ENCODE data around the gene HAS3.

The HAS3 gene

DNA sequence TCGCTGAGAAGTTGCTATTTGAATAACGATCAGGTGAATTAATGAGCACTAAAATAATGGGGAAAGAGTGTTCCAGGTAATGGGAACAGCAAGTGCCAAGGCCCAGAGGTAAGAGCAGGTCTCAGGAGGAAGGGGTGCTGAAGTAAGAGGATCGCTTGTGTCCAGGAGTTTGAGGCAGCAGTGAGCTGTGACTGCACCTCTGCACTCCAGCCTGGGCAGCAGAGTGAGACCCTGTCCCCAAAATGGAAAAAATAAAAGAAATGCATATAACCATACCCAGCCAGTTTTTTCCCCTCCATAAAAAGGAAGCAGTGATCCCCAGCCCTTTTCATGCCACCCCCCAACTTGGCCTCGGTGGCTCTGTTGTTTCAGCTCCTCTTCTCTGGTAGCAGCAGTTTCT lies 16.8 kb upstream of the HAS3 start:
- DNase-seq (ENCODE audit: extremely low spot score, insufficient read length, low read depth) (no peak), FAIRE-seq (no peak)

DNA sequence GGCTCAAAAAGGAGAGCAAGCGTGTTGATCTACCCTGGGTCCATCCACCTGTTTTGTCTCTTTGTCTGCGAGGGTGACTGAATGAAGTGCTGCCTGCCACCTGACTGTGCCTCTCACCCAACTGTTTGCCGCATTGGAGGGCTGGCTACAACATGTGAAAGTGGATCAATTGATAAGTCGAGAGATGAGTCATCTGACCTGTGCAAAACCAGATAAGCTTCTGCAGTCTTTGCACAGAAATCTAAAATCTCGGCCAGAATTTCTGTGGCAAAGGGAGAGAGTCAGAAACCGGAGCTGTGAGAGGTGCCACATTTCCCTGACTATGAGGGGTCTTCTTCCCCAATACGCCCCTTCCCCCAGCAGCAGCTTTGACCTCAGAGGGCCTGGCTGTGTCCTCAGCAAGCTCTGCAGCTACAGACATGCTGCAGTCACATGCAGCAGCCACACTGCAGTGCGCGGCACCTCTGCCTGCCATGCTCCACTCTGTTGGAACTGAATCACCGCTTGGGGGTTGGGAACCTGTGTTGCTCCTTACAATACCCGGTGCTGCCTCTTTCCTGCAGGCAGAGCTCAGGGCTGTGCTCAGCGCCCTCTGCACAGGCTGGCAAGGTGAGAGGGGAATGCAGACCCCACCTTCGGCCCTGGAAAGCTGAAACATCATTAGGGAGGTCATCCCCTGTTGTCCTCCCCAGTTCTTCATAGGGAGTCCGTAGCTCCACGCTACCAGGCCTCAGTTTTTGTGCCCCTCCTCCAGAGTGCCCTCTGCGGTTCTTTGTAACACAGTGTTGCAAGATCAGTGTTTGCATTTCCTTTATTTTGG lies 16.2 kb upstream of the HAS3 start:
- FAIRE-seq (no peak), DNase-seq (ENCODE audit: extremely low spot score, insufficient read length, low read depth) (no peak)

DNA sequence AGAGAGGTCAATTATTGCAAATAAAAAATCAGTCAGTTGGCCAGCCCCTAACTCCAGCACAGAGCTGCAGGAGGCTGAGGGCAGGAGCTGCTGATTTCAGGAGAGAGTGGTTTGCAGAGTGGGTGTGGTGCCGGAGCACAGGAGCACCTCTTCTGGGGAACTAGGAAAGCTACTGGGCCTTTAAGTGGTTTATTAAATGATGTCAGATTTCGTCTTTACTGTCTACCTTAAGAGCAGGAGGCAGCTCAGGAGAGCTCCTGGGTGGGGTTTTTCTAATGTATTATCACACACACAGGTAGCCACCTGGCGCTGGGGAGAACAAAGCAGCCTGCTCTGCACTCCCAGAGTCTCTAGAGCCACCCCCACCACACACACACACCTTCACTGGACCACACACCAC lies 11.5 kb upstream of the HAS3 start:
- DNase-seq (ENCODE audit: extremely low spot score, insufficient read length, low read depth) (no peak), FAIRE-seq (no peak)

DNA sequence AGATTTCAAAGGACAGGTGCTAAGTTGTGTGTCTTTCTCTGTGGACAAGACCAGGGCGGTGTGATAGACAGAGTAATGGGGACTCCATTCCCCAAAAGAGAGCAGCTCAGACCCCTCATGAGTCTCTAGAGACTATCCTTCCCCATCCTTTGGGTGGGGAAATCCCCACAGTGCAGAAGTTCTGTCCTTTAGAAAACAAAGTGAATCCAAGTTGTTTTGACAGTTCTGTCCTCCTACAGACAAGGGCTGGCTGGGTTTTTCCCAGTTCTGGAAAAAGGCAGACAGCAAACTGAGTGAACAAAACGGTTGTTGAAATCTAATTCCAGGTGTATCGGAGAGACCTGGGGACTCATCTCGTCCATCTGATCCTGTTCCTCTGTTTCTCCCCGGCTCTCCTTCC lies 11.0 kb upstream of the HAS3 start:
- DNase-seq (ENCODE audit: extremely low spot score, insufficient read length, low read depth) (no peak), FAIRE-seq (no peak)

DNA sequence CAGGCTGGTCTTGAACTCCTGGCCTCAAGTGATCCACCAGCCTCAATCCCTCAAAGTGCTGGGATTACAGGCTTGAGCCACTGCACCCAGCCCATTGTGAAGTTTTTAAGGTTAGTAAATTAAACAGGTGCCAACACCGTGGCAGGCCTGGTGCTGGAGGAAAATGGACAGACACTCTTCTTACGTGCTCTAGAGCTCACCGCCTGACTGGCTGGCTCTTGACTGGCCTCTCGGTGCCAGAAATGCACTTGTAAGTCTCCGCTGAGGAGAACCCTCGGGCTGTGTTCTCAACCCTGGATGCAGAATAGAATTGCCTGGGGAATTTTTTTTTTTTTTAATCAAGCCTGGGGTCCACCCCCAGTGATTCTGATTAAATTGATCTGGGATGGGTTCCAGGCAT lies 10.3 kb upstream of the HAS3 start:
- DNase-seq (ENCODE audit: extremely low spot score, insufficient read length, low read depth): no peak
- FAIRE-seq: no peak

DNA sequence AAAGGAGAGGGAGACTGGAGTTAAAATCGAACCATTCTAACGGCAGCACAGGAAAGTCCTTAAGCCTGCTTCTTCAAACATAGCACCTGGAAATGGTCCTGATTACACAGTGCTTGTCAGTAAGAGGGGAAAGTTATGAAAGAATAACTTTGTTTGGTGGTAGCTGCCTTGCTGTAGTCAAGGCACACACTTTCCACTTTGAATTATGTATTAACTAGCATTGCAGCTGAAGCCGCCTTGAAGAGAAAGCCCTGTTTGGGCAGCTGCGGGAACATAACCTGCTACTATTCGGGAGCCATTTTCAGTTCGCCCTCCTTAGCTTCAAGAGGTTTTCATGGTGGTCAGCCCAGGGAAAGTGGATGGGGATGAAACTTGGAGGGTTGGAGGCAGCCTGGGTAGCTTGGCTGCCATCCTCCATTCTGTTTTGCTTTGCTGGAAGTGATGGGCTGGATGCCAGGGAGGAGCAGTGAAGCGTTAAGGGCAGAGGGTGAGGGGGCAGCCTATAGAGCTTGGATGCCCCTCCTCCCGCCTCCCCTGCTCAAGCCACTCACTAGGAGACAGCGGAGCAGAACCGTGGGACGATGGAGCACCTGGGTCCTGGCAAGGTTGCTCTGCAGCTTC lies 5.3 kb upstream of the HAS3 start:
- FAIRE-seq: no peak

DNA sequence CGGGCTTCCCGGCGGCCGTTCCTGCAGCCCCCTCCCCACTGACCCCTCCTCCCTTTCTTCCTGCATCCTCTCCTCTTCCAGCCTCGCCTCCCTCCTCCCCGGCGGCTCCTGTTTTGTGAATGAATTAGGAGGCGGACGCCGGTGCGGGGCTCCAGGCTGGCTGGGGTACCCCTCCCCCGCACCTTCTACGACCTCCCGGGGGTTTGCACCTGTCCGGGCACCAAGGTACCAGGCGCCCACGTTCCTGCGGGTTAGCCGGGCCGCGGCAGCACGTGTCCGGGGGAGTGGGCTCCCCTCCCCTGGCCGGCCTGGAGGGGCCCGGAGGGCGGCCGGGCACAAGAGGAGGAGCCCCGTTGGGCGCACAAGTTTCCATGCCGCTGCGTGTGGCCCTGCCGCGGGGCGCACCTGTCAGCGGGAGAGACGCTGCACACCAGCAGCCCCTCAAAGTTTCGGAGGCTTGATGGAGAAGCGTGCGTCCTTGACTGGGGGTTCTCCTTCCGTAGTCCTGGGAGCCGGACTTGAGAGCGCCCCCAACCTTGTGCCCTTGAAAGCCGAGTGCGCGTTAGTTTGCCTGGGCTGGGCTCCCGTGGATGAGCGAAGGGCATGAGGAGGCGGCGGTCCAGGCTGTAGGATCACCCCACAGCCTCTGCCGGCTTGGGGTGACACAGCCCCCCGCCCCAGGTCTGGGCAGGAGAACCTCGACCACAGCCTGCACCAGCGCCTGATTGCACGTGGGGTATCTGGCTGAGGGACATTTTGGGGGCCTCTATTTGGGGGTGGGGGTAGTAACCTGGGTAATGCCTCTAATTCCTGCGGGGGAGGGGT lies 1.2 kb downstream of the HAS3 start:
- no peak for DNase-seq (ENCODE audit: extremely low spot score, insufficient read length, low read depth)
- no peak for FAIRE-seq

More for the DNA sequence above, 5.3 kb upstream of the HAS3 start:
- DNase-seq (ENCODE audit: extremely low spot score, insufficient read length, low read depth): no peak

DNA sequence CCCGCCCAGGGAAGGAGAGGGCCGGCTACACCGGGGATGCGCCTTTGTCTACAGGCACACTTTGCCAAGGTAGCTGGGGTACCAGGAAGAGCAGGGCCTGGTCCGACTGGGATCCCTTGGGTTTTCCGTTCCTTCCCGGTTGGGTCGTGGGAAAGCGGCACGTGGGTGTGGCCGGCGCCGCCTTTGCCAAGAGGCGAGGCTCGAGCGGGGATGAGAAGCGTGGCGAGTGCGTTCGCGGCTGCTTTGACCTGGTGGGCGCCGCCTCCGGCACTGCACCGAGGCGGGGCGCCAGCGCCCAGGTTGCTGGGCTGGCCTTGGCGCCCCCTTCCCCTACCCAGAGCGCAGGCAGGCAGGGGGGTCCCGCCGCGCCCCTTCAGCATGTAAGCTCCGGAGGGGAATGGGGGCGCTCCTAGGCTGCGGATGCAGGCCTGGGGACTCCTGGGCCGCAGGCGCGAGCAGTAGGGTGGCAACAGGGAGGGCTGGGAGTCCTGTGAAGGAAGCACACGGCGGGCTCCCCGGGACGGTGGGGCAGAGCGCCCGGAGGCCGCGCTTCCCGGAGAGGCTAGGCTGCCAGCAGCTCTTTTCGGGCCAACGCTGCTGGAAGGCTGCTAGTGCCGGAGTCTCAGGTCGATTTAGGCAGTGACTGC lies 2.0 kb downstream of the HAS3 start:
- DNase-seq (ENCODE audit: extremely low spot score, insufficient read length, low read depth): no peak
- no peak for FAIRE-seq

DNA sequence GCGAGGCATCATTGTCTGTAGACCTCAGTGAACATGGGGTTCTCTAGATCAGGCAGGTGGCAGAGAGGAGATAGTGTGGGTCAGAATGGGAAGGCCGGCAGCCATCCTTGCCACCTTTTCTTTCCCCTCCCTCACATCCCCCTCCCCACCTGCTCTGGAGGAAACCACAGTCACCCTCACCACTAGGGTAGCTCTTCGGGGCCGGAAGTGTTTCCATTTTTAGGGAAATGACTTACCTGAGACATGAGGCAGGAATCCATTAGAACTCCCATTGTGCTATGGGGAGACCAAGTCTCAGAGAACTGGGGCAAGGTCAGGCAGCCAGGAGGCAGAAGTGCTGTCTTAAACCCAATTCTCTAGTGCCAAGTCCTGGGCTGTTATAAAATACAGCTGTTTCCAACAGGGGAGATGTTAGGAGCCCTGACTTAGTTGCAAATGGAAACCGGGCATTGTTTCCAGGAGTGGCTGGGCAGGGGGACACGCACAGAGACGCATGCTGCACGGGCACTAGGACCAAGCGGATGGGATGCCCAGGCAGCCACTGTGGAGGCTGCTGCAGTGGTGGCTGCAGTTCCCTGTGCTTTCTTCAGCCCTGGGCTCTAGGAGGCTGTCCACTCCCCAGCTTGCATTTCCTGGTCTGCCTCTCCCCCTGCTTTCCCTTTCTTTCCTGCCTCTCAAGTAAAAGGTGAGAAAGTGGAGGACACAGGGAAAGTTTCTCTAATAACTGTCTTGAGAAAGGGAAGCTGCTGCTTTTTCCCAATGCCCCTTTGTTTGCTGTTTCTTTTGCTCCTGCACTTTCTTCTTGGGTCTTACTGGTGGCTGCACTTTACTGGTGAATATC lies 2.8 kb downstream of the HAS3 start:
- DNase-seq (ENCODE audit: extremely low spot score, insufficient read length, low read depth) (no peak), FAIRE-seq (no peak)

DNA sequence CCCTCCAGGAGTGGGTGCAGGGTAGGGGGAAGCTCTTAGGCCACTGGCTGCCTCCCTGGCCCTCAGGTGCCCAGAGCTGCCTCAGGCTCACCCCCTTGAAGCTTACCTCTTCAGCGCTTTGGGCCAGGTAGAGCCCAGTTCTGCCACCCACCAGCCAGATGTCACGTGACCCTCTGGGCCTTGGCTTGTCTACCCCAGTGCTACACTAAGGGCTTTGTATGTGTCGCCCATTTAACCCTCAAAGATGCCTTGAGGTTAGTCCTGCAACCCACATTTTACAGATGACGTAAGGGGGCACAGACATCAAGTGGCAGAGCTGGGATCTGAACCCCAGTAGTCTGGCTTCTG lies 3.4 kb downstream of the HAS3 start:
- DNase-seq (ENCODE audit: extremely low spot score, insufficient read length, low read depth) (no peak), FAIRE-seq (no peak)

DNA sequence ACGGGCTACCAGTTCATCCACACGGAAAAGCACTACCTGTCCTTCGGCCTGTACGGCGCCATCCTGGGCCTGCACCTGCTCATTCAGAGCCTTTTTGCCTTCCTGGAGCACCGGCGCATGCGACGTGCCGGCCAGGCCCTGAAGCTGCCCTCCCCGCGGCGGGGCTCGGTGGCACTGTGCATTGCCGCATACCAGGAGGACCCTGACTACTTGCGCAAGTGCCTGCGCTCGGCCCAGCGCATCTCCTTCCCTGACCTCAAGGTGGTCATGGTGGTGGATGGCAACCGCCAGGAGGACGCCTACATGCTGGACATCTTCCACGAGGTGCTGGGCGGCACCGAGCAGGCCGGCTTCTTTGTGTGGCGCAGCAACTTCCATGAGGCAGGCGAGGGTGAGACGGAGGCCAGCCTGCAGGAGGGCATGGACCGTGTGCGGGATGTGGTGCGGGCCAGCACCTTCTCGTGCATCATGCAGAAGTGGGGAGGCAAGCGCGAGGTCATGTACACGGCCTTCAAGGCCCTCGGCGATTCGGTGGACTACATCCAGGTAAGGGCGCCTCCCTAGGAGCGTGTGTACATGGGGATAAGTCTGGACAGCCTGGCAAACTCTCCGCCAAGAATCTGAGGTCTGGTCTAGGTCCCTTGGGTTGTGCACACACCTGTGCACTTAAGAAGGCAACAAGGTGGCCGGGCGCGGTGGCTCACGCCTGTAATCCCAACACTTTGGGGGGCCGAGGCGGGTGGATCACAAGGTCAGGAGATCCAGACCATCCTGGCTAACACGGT lies 4.2 kb downstream of the HAS3 start:
- no peak for FAIRE-seq
- DNase-seq (ENCODE audit: extremely low spot score, insufficient read length, low read depth): no peak

DNA sequence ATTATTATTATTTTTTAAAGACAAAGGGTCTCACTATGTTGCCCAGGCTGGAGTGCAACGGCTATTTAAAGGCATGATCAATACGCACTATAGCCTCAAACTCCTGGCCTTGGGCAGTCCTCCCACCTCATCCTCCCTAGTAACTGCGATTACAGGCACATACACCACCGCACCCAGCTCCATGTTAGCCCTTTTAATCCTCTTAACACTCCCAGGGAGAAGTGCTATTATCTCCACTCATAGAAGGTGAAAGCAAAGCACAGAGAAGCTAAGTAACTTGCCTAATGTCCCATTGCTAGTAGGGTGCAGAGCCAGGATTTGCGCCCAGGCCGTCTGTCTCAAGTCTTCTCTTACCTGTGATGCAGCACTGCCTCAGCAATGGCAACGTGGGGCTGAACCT lies 5.0 kb downstream of the HAS3 start:
- no peak for FAIRE-seq

DNA sequence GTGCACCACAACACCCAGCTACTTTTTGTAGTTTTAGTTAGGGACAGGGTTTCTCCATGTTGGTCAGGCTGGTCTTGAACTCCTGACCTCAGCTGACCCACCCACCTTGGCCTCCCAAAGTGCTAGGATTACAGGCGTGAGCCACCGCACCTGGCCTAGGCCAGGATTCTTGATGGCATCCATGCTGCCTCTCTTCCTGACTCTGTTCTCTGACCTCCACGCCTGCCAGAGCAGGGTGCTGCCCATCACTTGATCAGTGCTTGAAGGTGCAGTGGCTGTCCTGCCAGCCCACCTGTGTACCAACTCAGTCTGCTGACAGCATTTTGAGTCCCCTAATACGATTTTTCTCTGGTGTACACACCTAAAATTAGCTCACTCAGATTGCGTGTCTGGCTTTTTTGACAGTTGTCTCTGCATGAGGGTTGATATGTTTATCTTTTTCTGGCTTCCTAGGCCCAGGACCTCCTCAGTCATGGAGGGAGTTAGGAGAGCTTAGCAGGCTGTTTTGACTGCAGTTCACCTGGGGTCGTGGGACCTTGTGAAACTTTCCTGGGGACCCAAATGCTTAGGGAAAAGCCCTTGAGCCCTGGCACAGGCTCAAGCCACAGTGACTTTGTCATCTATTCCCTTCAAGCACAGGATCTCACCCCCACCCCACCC lies 5.9 kb downstream of the HAS3 start:
- DNase-seq (ENCODE audit: extremely low spot score, insufficient read length, low read depth): no peak
- no peak for FAIRE-seq

More for the DNA sequence above, 5.0 kb downstream of the HAS3 start:
- DNase-seq (ENCODE audit: extremely low spot score, insufficient read length, low read depth): no peak

DNA sequence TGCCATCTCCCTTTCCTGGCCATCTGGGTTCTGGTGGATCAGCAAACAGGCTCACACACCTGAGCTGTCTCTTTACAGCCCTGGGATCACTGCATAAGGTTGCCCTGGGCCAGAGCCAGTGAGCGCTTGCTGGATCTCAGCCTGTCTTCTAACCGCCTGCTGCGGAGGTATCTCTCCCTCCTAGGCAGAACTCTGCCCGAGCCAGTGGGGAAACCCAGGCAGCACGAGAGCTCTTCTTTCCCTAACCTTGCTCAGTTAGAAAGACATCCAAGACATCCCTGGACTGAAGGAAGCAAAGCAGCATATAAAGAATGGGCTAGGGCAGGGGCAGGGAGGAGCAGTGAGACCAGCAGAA lies 6.4 kb downstream of the HAS3 start:
- FAIRE-seq (no peak), DNase-seq (ENCODE audit: extremely low spot score, insufficient read length, low read depth) (no peak)

DNA sequence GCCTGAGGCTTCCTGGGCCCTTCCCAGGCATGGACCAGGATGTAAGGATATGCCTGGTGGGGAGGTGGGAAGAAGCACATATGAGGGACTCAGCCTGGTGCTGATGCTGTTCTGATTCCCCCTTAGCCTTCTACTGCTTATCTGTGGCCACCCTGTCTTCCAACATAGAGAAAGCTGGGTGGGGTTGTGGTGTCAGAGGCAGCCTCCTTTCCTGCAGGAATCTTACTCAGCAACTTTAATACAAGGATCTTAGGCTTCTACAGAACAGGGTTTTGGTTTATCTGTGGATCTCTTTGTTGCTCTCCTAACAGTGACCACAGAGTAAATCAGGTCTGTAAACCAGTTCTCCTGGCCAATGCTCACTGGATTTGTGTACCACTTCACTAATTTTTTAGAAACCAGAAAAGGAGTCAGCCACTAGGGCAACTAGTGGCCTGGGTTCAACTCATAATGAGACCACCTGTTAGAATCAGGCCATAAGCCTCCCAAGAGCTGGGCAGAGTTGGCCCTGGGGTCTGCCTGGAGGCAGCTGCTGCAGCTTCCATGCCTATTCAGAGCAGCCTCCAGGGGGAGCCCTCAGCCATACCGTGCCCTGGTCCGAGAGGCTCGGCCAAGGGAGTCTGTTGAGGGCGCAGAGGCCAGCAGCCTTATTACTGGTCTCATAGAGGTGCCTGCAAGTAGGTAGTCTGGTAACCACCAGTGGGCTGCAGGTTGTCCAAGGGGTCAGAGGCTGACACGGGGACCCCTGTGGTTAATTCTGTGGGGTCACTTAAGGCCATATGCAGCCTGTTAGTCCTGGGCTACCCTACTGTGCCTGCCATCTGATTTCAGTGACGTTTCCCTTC lies 7.1 kb downstream of the HAS3 start:
- DNase-seq (ENCODE audit: extremely low spot score, insufficient read length, low read depth): peak; percentile 51
- peak; percentile 72 for FAIRE-seq

DNA sequence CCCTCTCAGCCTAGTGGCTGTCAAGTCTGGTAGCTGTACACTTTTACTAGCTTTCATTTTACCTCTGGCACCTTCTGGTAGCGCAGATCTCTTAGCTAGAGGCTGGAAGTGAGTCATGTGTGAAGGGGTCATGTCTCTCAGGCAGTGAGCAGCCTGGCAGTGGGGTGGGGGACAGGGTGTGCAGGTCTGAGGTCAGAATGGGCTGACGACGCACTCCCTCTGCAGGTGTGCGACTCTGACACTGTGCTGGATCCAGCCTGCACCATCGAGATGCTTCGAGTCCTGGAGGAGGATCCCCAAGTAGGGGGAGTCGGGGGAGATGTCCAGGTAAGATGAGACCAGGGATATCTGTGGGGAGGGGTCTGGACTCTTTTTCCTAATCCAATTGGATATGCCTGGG lies 7.8 kb downstream of the HAS3 start:
- FAIRE-seq: no peak
- DNase-seq (ENCODE audit: extremely low spot score, insufficient read length, low read depth): no peak

DNA sequence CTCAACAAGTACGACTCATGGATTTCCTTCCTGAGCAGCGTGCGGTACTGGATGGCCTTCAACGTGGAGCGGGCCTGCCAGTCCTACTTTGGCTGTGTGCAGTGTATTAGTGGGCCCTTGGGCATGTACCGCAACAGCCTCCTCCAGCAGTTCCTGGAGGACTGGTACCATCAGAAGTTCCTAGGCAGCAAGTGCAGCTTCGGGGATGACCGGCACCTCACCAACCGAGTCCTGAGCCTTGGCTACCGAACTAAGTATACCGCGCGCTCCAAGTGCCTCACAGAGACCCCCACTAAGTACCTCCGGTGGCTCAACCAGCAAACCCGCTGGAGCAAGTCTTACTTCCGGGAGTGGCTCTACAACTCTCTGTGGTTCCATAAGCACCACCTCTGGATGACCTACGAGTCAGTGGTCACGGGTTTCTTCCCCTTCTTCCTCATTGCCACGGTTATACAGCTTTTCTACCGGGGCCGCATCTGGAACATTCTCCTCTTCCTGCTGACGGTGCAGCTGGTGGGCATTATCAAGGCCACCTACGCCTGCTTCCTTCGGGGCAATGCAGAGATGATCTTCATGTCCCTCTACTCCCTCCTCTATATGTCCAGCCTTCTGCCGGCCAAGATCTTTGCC lies 9.0 kb downstream of the HAS3 start:
- DNase-seq (ENCODE audit: extremely low spot score, insufficient read length, low read depth) (no peak), FAIRE-seq (no peak)
